ENCODE measurements around the gene IGSF21. TPM values are rescaled to one million over a fixed set of nuclear protein-coding genes. Genes with fewer than 3 reads are reported as not detected.

The IGSF21 gene
- polyA plus RNA-seq, 1 of the 3 experiments (the other 2 are of a cell fraction) = not detected

DNA sequence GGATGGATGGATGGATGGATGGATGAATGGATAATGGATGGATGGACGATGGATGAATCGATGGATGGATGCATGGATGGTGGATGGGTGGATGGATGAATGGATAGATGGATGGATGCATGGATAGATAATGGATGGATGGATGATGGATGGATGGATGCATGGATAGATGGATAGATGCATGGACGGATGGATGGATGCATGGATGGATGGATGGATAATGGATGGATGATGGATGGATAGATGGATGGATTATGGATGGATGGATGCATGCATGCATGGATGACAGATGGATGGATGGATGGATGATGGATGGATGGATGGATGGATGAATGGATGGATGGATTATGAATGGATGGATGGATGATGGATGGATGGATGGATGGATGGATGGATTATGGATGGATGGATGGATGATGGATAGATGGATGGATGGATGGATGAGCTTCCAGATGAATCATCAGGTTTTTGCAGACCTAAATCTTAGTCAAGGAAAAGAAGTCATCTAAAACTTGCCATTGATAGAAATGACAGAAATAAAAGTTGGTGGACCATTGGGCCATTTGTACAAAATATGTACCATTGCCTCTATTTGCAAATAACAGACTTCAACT is 197.7 kb downstream of the IGSF21 start:
- Histone ChIP-seq H3F3A (replicated peaks; ENCODE audit: insufficient read depth) (no peaks in the 10 kb centered on the region), H3K9me3 (no peaks in the 10 kb centered on the region), H3K27me3 (ENCODE audit: insufficient read depth) (no peaks in the 10 kb centered on the region), H3K9me2 (no peaks in the 10 kb centered on the region), H3K9ac (no peak overlapping the region), H3K79me2 (ENCODE audit: insufficient read depth) (no peaks in the 10 kb centered on the region), H3K4me2 (no peak overlapping the region), H3K27ac (ENCODE audit: low read depth in 2 of 2, low read length in 1 of 2) (no peak overlapping the region), H3K36me3 (replicated peaks in 1 of 2; ENCODE audit: control insufficient read depth in 1 of 2, insufficient read depth in 2 of 2, low read length in 1 of 2) (no peaks in the 10 kb centered on the region), H3K4me3 (ENCODE audit: low read depth in 2 of 2, low read length in 1 of 2) (no peak overlapping the region), H2AFZ (ENCODE audit: low read depth) (no peak overlapping the region), H3K4me1 (ENCODE audit: control insufficient read depth in 1 of 2, insufficient read depth in 2 of 2, low read depth in 1 of 2, low read length in 1 of 2) (peaks cover 0 to 3% of the 10 kb centered on the region in 2 experiments; a peak in 1 of 4 replicates), H4K20me1 (ENCODE audit: insufficient read depth) (no peaks in the 10 kb centered on the region)
- ChIA-PET CTCF (interaction anchor here (0.9 to 1.6 kb wide), 4 partner anchors 11 to 270 kb away, joined by 3 to 5 read pairs (median 4); no protein-coding TSS in a partner anchor), POLR2A (no interaction called here)
- no peak for TF ChIP-seq NFIC (IDR thresholded peaks at IDR 0.05; ENCODE audit: borderline replicate concordance)
- no peak for TF ChIP-seq FOXJ3 (CRISPR knock-in tag; IDR thresholded peaks at IDR 0.05)
- no peak for TF ChIP-seq RFX5 (IDR thresholded peaks at IDR 0.05; ENCODE audit: low read length)
- TF ChIP-seq GATA2 (CRISPR knock-in tag; IDR thresholded peaks at IDR 0.05) = no peak
- no peak for TF ChIP-seq CHD2 (IDR thresholded peaks at IDR 0.05; ENCODE audit: low read length, partially characterized antibody)
- no peak for TF ChIP-seq EP300 (IDR thresholded peaks at IDR 0.05; ENCODE audit: borderline replicate concordance in 1 of 2, low read depth in 1 of 2, low read length in 1 of 2)
- TF ChIP-seq, protein P1, sequence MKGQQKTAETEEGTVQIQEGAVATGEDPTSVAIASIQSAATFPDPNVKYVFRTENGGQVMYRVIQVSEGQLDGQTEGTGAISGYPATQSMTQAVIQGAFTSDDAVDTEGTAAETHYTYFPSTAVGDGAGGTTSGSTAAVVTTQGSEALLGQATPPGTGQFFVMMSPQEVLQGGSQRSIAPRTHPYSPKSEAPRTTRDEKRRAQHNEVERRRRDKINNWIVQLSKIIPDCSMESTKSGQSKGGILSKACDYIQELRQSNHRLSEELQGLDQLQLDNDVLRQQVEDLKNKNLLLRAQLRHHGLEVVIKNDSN (IDR thresholded peaks at IDR 0.05; ENCODE audit: borderline replicate concordance, low read depth) = no peak
- TF ChIP-seq, protein P2, sequence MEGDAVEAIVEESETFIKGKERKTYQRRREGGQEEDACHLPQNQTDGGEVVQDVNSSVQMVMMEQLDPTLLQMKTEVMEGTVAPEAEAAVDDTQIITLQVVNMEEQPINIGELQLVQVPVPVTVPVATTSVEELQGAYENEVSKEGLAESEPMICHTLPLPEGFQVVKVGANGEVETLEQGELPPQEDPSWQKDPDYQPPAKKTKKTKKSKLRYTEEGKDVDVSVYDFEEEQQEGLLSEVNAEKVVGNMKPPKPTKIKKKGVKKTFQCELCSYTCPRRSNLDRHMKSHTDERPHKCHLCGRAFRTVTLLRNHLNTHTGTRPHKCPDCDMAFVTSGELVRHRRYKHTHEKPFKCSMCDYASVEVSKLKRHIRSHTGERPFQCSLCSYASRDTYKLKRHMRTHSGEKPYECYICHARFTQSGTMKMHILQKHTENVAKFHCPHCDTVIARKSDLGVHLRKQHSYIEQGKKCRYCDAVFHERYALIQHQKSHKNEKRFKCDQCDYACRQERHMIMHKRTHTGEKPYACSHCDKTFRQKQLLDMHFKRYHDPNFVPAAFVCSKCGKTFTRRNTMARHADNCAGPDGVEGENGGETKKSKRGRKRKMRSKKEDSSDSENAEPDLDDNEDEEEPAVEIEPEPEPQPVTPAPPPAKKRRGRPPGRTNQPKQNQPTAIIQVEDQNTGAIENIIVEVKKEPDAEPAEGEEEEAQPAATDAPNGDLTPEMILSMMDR (IDR thresholded peaks at IDR 0.05) = no peak
- TF ChIP-seq YY1 (IDR thresholded peaks at IDR 0.05; ENCODE audit: low read depth) = no peak
- TF ChIP-seq MXI1 (IDR thresholded peaks at IDR 0.05; ENCODE audit: low read depth, low read length) = no peak
- no peak for TF ChIP-seq TCF12 (IDR thresholded peaks at IDR 0.05)
- TF ChIP-seq, protein P3, sequence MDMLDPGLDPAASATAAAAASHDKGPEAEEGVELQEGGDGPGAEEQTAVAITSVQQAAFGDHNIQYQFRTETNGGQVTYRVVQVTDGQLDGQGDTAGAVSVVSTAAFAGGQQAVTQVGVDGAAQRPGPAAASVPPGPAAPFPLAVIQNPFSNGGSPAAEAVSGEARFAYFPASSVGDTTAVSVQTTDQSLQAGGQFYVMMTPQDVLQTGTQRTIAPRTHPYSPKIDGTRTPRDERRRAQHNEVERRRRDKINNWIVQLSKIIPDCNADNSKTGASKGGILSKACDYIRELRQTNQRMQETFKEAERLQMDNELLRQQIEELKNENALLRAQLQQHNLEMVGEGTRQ (IDR thresholded peaks at IDR 0.05; ENCODE audit: borderline replicate concordance, low read depth, low read length) = no peak
- TF ChIP-seq TAF1 (IDR thresholded peaks at IDR 0.05; ENCODE audit: borderline replicate concordance, low read depth, low read length) = no peak
- TF ChIP-seq ELF1 (IDR thresholded peaks at IDR 0.05) = no peak
- 23% methylated on average over 3 of the region's 3 CpGs for WGBS (ENCODE audit: low lambda C conversion rate)
- DNase-seq = no peak
